Adrenal gland (tissue), 12 donors: ENCODE results near the gene PTH1R. TPM values are rescaled to one million over a fixed set of nuclear protein-coding genes. Genes with fewer than 3 reads are reported as not detected.

ENCODE experiments used
- DNase-seq, 7 donors: peaks; one replicate each; pipeline ENCODE4 v3.0.0-alpha.2; 2019 to 2020
- H3K27ac ChIP-seq, 5 donors: fragments of 200-600 bp; sonication (generic) in 4 of 5; 1 replicate in 3 of 5; 2 replicates in 2 of 5; pipeline versions ENCODE4 v1.5.1 to v1.8.0; 2016 to 2020; ENCODE audit warnings: mild to moderate bottlenecking in 1 of 5
- H3K27me3 ChIP-seq: fragments of 200-600 bp; 2 replicates; pipeline ENCODE4 v1.8.0; 2021
- H3K36me3 ChIP-seq, 2 donors: fragments of 200-600 bp; replicated peaks in 1 of 2; 1 replicate in 1 of 2; 2 replicates in 1 of 2; pipeline versions ENCODE4 v1.5.1 to v1.8.0; 2018 to 2022
- H3K4me1 ChIP-seq, 2 donors: fragments of 200-600 bp; replicated peaks in 1 of 2; 1 replicate in 1 of 2; 2 replicates in 1 of 2; pipeline versions ENCODE4 v1.5.1 to v1.8.0; 2018 to 2021
- H3K4me3 ChIP-seq, 4 donors: fragments of 200-600 bp; sonication (generic) in 3 of 4; one replicate each; pipeline ENCODE4 v1.5.1; 2016 to 2018
- H3K9me3 ChIP-seq, 3 donors: fragments of 200-600 bp; sonication (generic) in 1 of 3; replicated peaks in 1 of 3; 1 replicate in 2 of 3; 2 replicates in 1 of 3; pipeline versions ENCODE4 v1.5.1 to v1.8.0; 2016 to 2021
- POLR2A ChIP-seq, 2 donors: fragments of 450-650 bp; IDR thresholded peaks; one replicate each; pipeline ENCODE4 v1.6.1; 2017; ENCODE audit warnings: antibody characterized with exemption in 2 of 2, mild to moderate bottlenecking in 2 of 2, moderate library complexity in 1 of 2
- WGBS, 4 donors: extraction: QIAGEN DNeasy Blood & Tissue Kit in 2 of 4; methylation state at CpG; one replicate each; pipeline versions ENCODE4 v1.1.5 to v1.1.7; 2013 to 2017; 5-methylcytosine and 5-hydroxymethylcytosine counted together
- intact Hi-C, 2 donors: fragments of 100-400 bp; cut with DNase I; formaldehyde crosslinking; loops; one replicate each; pipeline versions ENCODE4 v1.14.1 to v1.15.0; 2022 to 2023
- polyA plus RNA-seq, 3 donors: library from polyadenylated mRNA; stranded (reverse); fragments of 200-250 nt in 2 of 3; fragments of 350-450 nt in 1 of 3; fragmentation: Illumina TruSeq in 1 of 3; extraction: RNeasy Lipid Tissue Mini Kit (QIAGEN cat#74804) in 1 of 3; gene quantifications; one replicate each; pipeline ENCODE4 v1.2.3, GENCODE V29; 2013 to 2014
- total RNA-seq, 9 donors: library from RNA; depleted of rRNA in 4 of 9; stranded (reverse); fragments of >200 nt in 4 of 9; fragments of 120-200 nt in 1 of 9; fragmentation: NEBNext Ultra II Directional in 1 of 9; extraction: Animal tissue kit (Norgen Biotek cat#: 25700) in 1 of 9; gene quantifications; one replicate each; pipeline versions ENCODE4 v1.1.0 to v1.2.4, GENCODE V29; 2013 to 2023
- TF ChIP-seq, protein P1 (sequence below), 6 experiments: fragments of 450-650 bp in 4 of 6; fragments of 200-600 bp in 2 of 6; sonication (generic) in 1 of 6; IDR thresholded peaks; 1 replicate in 5 of 6; 2 replicates in 1 of 6; pipeline versions ENCODE4 v1.5.1 to v1.8.0; 2016 to 2021; ENCODE audit warnings: antibody characterized with exemption in 6 of 6, mild to moderate bottlenecking in 2 of 6, moderate library complexity in 1 of 6
- donor health status: healthy with polysubstance abuse.
- donor health status: Bipolar disorder and iron deficiency.
- donor health status: DM: yes; HTN: yes; CAD: no.
- donor health status: DM: no; HTN: no; CAD: no.
- donor health status: DM: no; HTN: no; CAD: no.
- donor health status: DM: yes; HTN: yes; CAD: no.

The PTH1R gene
- total and polyA plus RNA-seq, 12 donors, result 10.0 to 1,399 (median 47.5) TPM

- no peak for TF ChIP-seq POLR2A (IDR thresholded peaks at IDR 0.05)
- TF ChIP-seq, protein P1, sequence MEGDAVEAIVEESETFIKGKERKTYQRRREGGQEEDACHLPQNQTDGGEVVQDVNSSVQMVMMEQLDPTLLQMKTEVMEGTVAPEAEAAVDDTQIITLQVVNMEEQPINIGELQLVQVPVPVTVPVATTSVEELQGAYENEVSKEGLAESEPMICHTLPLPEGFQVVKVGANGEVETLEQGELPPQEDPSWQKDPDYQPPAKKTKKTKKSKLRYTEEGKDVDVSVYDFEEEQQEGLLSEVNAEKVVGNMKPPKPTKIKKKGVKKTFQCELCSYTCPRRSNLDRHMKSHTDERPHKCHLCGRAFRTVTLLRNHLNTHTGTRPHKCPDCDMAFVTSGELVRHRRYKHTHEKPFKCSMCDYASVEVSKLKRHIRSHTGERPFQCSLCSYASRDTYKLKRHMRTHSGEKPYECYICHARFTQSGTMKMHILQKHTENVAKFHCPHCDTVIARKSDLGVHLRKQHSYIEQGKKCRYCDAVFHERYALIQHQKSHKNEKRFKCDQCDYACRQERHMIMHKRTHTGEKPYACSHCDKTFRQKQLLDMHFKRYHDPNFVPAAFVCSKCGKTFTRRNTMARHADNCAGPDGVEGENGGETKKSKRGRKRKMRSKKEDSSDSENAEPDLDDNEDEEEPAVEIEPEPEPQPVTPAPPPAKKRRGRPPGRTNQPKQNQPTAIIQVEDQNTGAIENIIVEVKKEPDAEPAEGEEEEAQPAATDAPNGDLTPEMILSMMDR (IDR thresholded peaks at IDR 0.05), result no peak
- no peak overlapping the region for H3K4me3 ChIP-seq
- H3K4me1 ChIP-seq, result peaks cover 14 to 20% of the 10 kb centered on the region in 2 donors
These were observed 10.0 kb upstream of the PTH1R start for GRCh38 chr3:46867550-46867898.

DNA sequence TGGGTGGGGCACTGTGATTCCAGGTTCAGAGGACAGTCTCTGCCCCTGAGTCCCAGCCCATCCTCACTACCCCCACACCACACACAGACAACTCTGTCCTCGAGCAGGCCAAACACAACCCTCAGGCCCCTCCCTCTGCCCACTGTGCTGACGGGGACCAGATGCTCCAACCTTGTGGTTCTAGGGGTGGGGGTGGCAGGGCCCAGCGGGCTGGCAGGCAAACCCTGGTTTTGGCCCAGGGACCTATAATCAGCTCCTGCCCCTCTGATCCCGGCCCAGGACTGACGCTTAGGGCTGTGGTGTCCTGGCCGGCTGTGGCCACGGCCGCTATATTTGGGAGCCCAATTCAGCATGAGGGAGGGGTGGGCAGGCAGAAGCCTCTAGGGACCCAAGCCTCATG is 9.2 kb upstream of the PTH1R start:
- Histone ChIP-seq H3K27ac (peak overlapping the region in 2 of 5 donors; percentile 42 to 82), H3K9me3 (no peaks in the 10 kb centered on the region), H3K4me1 (peaks cover 14 to 20% of the 10 kb centered on the region in 2 donors), H3K4me3 (no peak overlapping the region), H3K27me3 (no peaks in the 10 kb centered on the region), H3K36me3 (no peaks in the 10 kb centered on the region)
- 66 to 78% (median 76%) methylated on average over 8 of the region's 8 CpGs; no CpG with 5 or more reads in 1 of the 4 donors for WGBS, 4 donors
- no peak for DNase-seq
- TF ChIP-seq POLR2A (IDR thresholded peaks at IDR 0.05), result no peak
- TF ChIP-seq, protein P1 (IDR thresholded peaks at IDR 0.05), result no peak
- intact Hi-C loops, result loop anchor here (5.0 to 10.0 kb wide), 2 partner anchors 39 to 163 kb away; partner anchors contain the start of gene TMIE (in 2 of the 2)

More at GRCh38 chr3:46867550-46867898, 10.0 kb upstream of the PTH1R start:
- DNase-seq, result peak; percentile 73 to 90 (median 84)
- Histone ChIP-seq H3K36me3 (no peaks in the 10 kb centered on the region), H3K27me3 (no peaks in the 10 kb centered on the region), H3K9me3 (no peaks in the 10 kb centered on the region), H3K27ac (peak overlapping the region in 4 of 5 donors; percentile 5 to 82 (median 50))
- WGBS, 4 donors, result 24 to 38% methylated on average over 15 of the region's 15 CpGs; no CpG with 5 or more reads in 2 of the 4 donors
- intact Hi-C loops, result loop anchor here (5.0 to 10.0 kb wide), 2 partner anchors 40 to 163 kb away; partner anchors contain the start of gene TMIE (in 2 of the 2)

DNA sequence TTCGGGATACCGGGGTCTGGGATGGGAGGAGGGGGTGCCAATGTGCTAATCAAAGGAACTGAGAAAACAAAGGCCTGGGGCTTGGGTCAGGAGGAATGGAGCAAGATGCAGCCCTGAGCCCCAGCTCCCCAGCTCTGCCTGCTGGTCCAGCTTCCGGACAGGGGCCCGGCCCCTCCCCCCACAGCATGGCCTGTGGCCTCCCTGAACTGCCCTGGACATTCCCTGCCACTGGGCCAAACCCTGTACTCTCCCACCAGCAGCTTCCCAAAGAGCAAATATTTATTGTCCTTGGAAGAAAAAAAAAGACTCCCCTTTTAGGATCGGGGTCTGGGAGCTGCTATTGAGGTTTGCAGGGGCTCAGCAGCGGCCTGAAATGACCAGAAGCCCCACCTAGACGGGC is 8.6 kb upstream of the PTH1R start:
- Histone ChIP-seq H3K9me3 (no peaks in the 10 kb centered on the region), H3K4me3 (no peak overlapping the region), H3K27me3 (no peaks in the 10 kb centered on the region), H3K36me3 (no peaks in the 10 kb centered on the region), H3K27ac (peak overlapping the region in 1 of 5 donors; percentile 87), H3K4me1 (peaks cover 14 to 20% of the 10 kb centered on the region in 2 donors)
- WGBS, 4 donors, result 53 to 75% (median 72%) methylated on average over 7 of the region's 7 CpGs
- TF ChIP-seq, protein P1 (IDR thresholded peaks at IDR 0.05), result no peak
- TF ChIP-seq POLR2A (IDR thresholded peaks at IDR 0.05), result no peak
- no peak for DNase-seq
- intact Hi-C loops, result loop anchor here (5.0 to 10.0 kb wide), 2 partner anchors 38 to 164 kb away; partner anchors contain the start of gene TMIE (in 2 of the 2)

- no peaks in the 10 kb centered on the region for H3K36me3 ChIP-seq
- peaks cover 14 to 20% of the 10 kb centered on the region in 2 donors for H3K4me1 ChIP-seq
- H3K4me3 ChIP-seq, result no peak overlapping the region
- H3K27me3 ChIP-seq, result no peaks in the 10 kb centered on the region
- H3K27ac ChIP-seq, result peak overlapping the region in 1 of 5 donors; percentile 87
- intact Hi-C loops, result loop anchor here (5.0 to 10.0 kb wide), 2 partner anchors 38 to 165 kb away; partner anchors contain the start of gene TMIE (in 2 of the 2)
- 69 to 78% (median 70%) methylated on average over 7 to 10 of the region's 10 CpGs for WGBS, 4 donors
- TF ChIP-seq, protein P1 (IDR thresholded peaks at IDR 0.05), result no peak
- no peak for DNase-seq
- H3K9me3 ChIP-seq, result no peaks in the 10 kb centered on the region
These were observed 8.1 kb upstream of the PTH1R start for GRCh38 chr3:46869440-46869839.
